Measurements from ENCODE around the gene AQP6. TPM values are rescaled to one million over a fixed set of nuclear protein-coding genes. Genes with fewer than 3 reads are reported as not detected.

Gene AQP6
- total and polyA plus RNA-seq, 2 experiments from 2014 or later: 0.23 TPM; not detected in 1

GRCh38 chr12:50025187-50026059 lies 52.7 kb downstream of the AQP6 start, which contains the start of gene RACGAP1:
TSS of gene RACGAP1 (minus strand) at chr12:50025494. CDS start at chr12:50016715, 8,779 bp downstream.
- Histone ChIP-seq H3K27me3 (no peaks in the 10 kb centered on the region), H3K4me3 (peak within 1 kb of the TSS; percentile 27), H3K9me2 (replicated peaks; ENCODE audit: insufficient read depth) (no peaks in the 10 kb centered on the region), H3K4me1 (ENCODE audit: insufficient read depth) (no peaks in the 10 kb centered on the region), H3K79me2 (peaks cover 42% of the 10 kb centered on the region), H4K20me1 (ENCODE audit: insufficient read depth, poor library complexity, severe bottlenecking) (no peaks in the 10 kb centered on the region), H3K9me3 (ENCODE audit: low read depth) (no peaks in the 10 kb centered on the region), H2AFZ (peak within 1 kb of the TSS; percentile 74), H3K27ac (peak within 1 kb of the TSS; percentile 22), H3K4me2 (peak within 1 kb of the TSS; percentile 81), H3K36me3 (replicated peaks; ENCODE audit: insufficient read depth, low read depth) (no peaks in the 10 kb centered on the region)
- TF ChIP-seq EZH2 (IDR thresholded peaks at IDR 0.05; ENCODE audit: borderline replicate concordance) (no peak), CTCF (IDR thresholded peaks at IDR 0.05; ENCODE audit: poor library complexity) (no peak), EZH2phosphoT487 (IDR thresholded peaks at IDR 0.05; ENCODE audit: low read depth, severe bottlenecking, unreplicated experiment) (no peak)
- WGBS (ENCODE audit: low lambda C conversion rate, missing lambda C conversion rate): 6% methylated on average over 47 of the region's 47 CpGs
- DNase-seq (ENCODE audit: low spot score): peak; percentile 98

- H2AFZ ChIP-seq: no peak overlapping the region
- H3K9me3 ChIP-seq (ENCODE audit: low read depth): no peaks in the 10 kb centered on the region
- DNase-seq (ENCODE audit: low spot score): no peak
- H3K27ac ChIP-seq: no peak overlapping the region
- H3K9me2 ChIP-seq (replicated peaks; ENCODE audit: insufficient read depth): no peaks in the 10 kb centered on the region
- H3K36me3 ChIP-seq (replicated peaks; ENCODE audit: insufficient read depth, low read depth): no peaks in the 10 kb centered on the region
- no peaks in the 10 kb centered on the region for H3K4me1 ChIP-seq (ENCODE audit: insufficient read depth)
- TF ChIP-seq EZH2 (IDR thresholded peaks at IDR 0.05; ENCODE audit: borderline replicate concordance): no peak
- no peak for TF ChIP-seq EZH2phosphoT487 (IDR thresholded peaks at IDR 0.05; ENCODE audit: low read depth, severe bottlenecking, unreplicated experiment)
- TF ChIP-seq CTCF (IDR thresholded peaks at IDR 0.05; ENCODE audit: poor library complexity): no peak
- H3K27me3 ChIP-seq: no peaks in the 10 kb centered on the region
- 100% methylated on average over 3 of the region's 3 CpGs for WGBS (ENCODE audit: low lambda C conversion rate, missing lambda C conversion rate)
- no peak overlapping the region for H3K4me3 ChIP-seq
- peaks cover 29% of the 10 kb centered on the region for H3K79me2 ChIP-seq
- H4K20me1 ChIP-seq (ENCODE audit: insufficient read depth, poor library complexity, severe bottlenecking): no peaks in the 10 kb centered on the region
- H3K4me2 ChIP-seq: no peak overlapping the region
Observed at GRCh38 chr12:50026691-50027090, 53.9 kb downstream of the AQP6 start.

Other genes with a start within 250 kb of the AQP6 start
- 534 and 591 TPM in 2 replicates for gene TMBIM6, start 231.4 kb upstream of the AQP6 start, total RNA-seq
- 743 and 805 TPM in 2 replicates for gene TMBIM6, start 231.4 kb upstream of the AQP6 start, polyA plus RNA-seq
- 13.1 and 14.5 TPM in 2 replicates for gene NCKAP5L, start 144.5 kb upstream of the AQP6 start, total RNA-seq
- 26.7 and 32.0 TPM in 2 replicates for gene NCKAP5L, start 144.5 kb upstream of the AQP6 start, polyA plus RNA-seq
- 4.5 and 5.6 TPM in 2 replicates for gene BCDIN3D, start 129.8 kb upstream of the AQP6 start, total RNA-seq
- gene BCDIN3D, start 129.8 kb upstream of the AQP6 start, polyA plus RNA-seq: 3.5 and 5.0 TPM in 2 replicates
- gene FAIM2, start 69.0 kb upstream of the AQP6 start, total RNA-seq: 1.4 and 5.0 TPM in 2 replicates
- gene FAIM2, start 69.0 kb upstream of the AQP6 start, polyA plus RNA-seq: 7.3 and 14.0 TPM in 2 replicates
- 0.08 and 1.4 TPM in 2 replicates for gene AQP2, start 22.2 kb upstream of the AQP6 start, total RNA-seq
- gene AQP2, start 22.2 kb upstream of the AQP6 start, polyA plus RNA-seq: 0.71 and 1.8 TPM in 2 replicates
- 1.2 and 1.3 TPM in 2 replicates for gene AQP5, start 11.1 kb upstream of the AQP6 start, total RNA-seq
- 0.50 and 1.2 TPM in 2 replicates for gene AQP5, start 11.1 kb upstream of the AQP6 start, polyA plus RNA-seq
- 22.1 and 22.2 TPM in 2 replicates for gene RACGAP1, start 52.5 kb downstream of the AQP6 start, total RNA-seq
- gene RACGAP1, start 52.5 kb downstream of the AQP6 start, polyA plus RNA-seq: 12.6 and 17.3 TPM in 2 replicates
- gene ASIC1, start 84.6 kb downstream of the AQP6 start, total RNA-seq: 2.4 and 3.1 TPM in 2 replicates
- 4.6 and 6.7 TPM in 2 replicates for gene ASIC1, start 84.6 kb downstream of the AQP6 start, polyA plus RNA-seq
- gene SMARCD1, start 112.4 kb downstream of the AQP6 start, total RNA-seq: 33.4 and 44.0 TPM in 2 replicates
- 26.1 and 27.9 TPM in 2 replicates for gene SMARCD1, start 112.4 kb downstream of the AQP6 start, polyA plus RNA-seq
- gene GPD1, start 131.1 kb downstream of the AQP6 start, total RNA-seq: 46.8 and 64.1 TPM in 2 replicates
- 20.4 and 30.6 TPM in 2 replicates for gene GPD1, start 131.1 kb downstream of the AQP6 start, polyA plus RNA-seq
- 61.5 and 73.5 TPM in 2 replicates for gene COX14, start 139.3 kb downstream of the AQP6 start, total RNA-seq
- gene COX14, start 139.3 kb downstream of the AQP6 start, polyA plus RNA-seq: 150 and 186 TPM in 2 replicates
- gene CERS5, start 194.4 kb downstream of the AQP6 start, total RNA-seq: 38.8 and 43.3 TPM in 2 replicates
- 53.3 and 69.0 TPM in 2 replicates for gene CERS5, start 194.4 kb downstream of the AQP6 start, polyA plus RNA-seq

Data from hepatocyte (in vitro differentiated cells).